ENCODE measurements around the gene IL1RL2.

The IL1RL2 gene

GRCh38 chr2:102283996-102284395 is 97.2 kb downstream of the IL1RL2 start:
- TF ChIP-seq GLIS3 (CRISPR knock-in tag; IDR thresholded peaks at IDR 0.05) (no peak), ZC3H10 (CRISPR knock-in tag; IDR thresholded peaks at IDR 0.05) (no peak), TOX (CRISPR knock-in tag; IDR thresholded peaks at IDR 0.05; ENCODE audit: borderline replicate concordance) (no peak)
- no peak for ATAC-seq

GRCh38 chr2:102284611-102285010 is 97.8 kb downstream of the IL1RL2 start:
- TF ChIP-seq SNAI2 (CRISPR knock-in tag; IDR thresholded peaks at IDR 0.05) = no peak
- no peak for TF ChIP-seq BACH2 (CRISPR knock-in tag; IDR thresholded peaks at IDR 0.05; ENCODE audit: borderline replicate concordance)
- TF ChIP-seq RARB (CRISPR knock-in tag; IDR thresholded peaks at IDR 0.05) = no peak
- TF ChIP-seq TCF4 (CRISPR knock-in tag; IDR thresholded peaks at IDR 0.05; ENCODE audit: borderline replicate concordance) = no peak
- TF ChIP-seq TOX (CRISPR knock-in tag; IDR thresholded peaks at IDR 0.05; ENCODE audit: borderline replicate concordance) = no peak
- no peak for ATAC-seq

- TF ChIP-seq ZC3H10 (CRISPR knock-in tag; IDR thresholded peaks at IDR 0.05) = no peak
- no peak for TF ChIP-seq CSRNP3 (CRISPR knock-in tag; IDR thresholded peaks at IDR 0.05)
- no peak for TF ChIP-seq ESRRG (CRISPR knock-in tag; IDR thresholded peaks at IDR 0.05)
- ATAC-seq = no peak
Measured at GRCh38 chr2:102285368-102285767, 98.5 kb downstream of the IL1RL2 start.

- ATAC-seq = no peak
Measured at GRCh38 chr2:102286041-102286440, 99.2 kb downstream of the IL1RL2 start.

More at GRCh38 chr2:102286041-102286440, 99.2 kb downstream of the IL1RL2 start:
- TF ChIP-seq CREB5 (CRISPR knock-in tag; IDR thresholded peaks at IDR 0.05; ENCODE audit: low read depth) (no peak), TCF4 (CRISPR knock-in tag; IDR thresholded peaks at IDR 0.05; ENCODE audit: borderline replicate concordance) (no peak), CSRNP3 (CRISPR knock-in tag; IDR thresholded peaks at IDR 0.05) (no peak), ZFP3 (CRISPR knock-in tag; IDR thresholded peaks at IDR 0.05) (no peak), CSDC2 (CRISPR knock-in tag; IDR thresholded peaks at IDR 0.05) (no peak), ZFP30 (CRISPR knock-in tag; IDR thresholded peaks at IDR 0.05) (no peak), ZNF8 (CRISPR knock-in tag; IDR thresholded peaks at IDR 0.05) (no peak), BACH2 (CRISPR knock-in tag; IDR thresholded peaks at IDR 0.05; ENCODE audit: borderline replicate concordance) (no peak), PATZ1 (CRISPR knock-in tag; IDR thresholded peaks at IDR 0.05; ENCODE audit: borderline replicate concordance) (no peak), OSR1 (CRISPR knock-in tag; IDR thresholded peaks at IDR 0.05) (no peak), ISL1 (CRISPR knock-in tag; IDR thresholded peaks at IDR 0.05) (no peak), GLIS3 (CRISPR knock-in tag; IDR thresholded peaks at IDR 0.05) (no peak), ARNTL (CRISPR knock-in tag; IDR thresholded peaks at IDR 0.05; ENCODE audit: borderline replicate concordance, low read depth) (no peak), SNAI2 (CRISPR knock-in tag; IDR thresholded peaks at IDR 0.05) (no peak), POU6F1 (CRISPR knock-in tag; IDR thresholded peaks at IDR 0.05; ENCODE audit: borderline replicate concordance, low read depth) (no peak), RARB (CRISPR knock-in tag; IDR thresholded peaks at IDR 0.05) (no peak), TOX (CRISPR knock-in tag; IDR thresholded peaks at IDR 0.05; ENCODE audit: borderline replicate concordance) (no peak), PPARA (CRISPR knock-in tag; IDR thresholded peaks at IDR 0.05; ENCODE audit: borderline replicate concordance) (no peak)

All from SK-N-SH treated with all-trans-retinoic acid at 6 μM for 48 hours (cell line).